Duodenal mucosa (tissue), 2 donors: ENCODE measurements around the gene CCDC6.

Experiments
- H3K27ac ChIP-seq: one replicate; pipeline ENCODE4 v1.7.0; 2013; ENCODE audit warnings: low read depth, low read length
- H3K27me3 ChIP-seq, 2 donors: one replicate each; pipeline ENCODE4 v1.7.0; 2013; ENCODE audit warnings: low read length in 2 of 2, control low read depth in 1 of 2; ENCODE audit not compliant: insufficient read depth in 2 of 2, control insufficient read depth in 1 of 2
- H3K36me3 ChIP-seq, 2 donors: one replicate each; pipeline ENCODE4 v1.7.0; 2013; ENCODE audit warnings: low read length in 2 of 2, control low read depth in 1 of 2; ENCODE audit not compliant: insufficient read depth in 2 of 2, control insufficient read depth in 1 of 2
- H3K4me1 ChIP-seq, 2 donors: one replicate each; pipeline ENCODE4 v1.7.0; 2013; ENCODE audit warnings: low read length in 2 of 2, control low read depth in 1 of 2; ENCODE audit not compliant: insufficient read depth in 2 of 2, control insufficient read depth in 1 of 2
- H3K4me3 ChIP-seq, 2 donors: one replicate each; pipeline ENCODE4 v1.7.0; 2013; ENCODE audit warnings: low read length in 2 of 2, low read depth in 1 of 2
- H3K9ac ChIP-seq, 2 donors: one replicate each; pipeline ENCODE4 v1.7.0; 2013; ENCODE audit warnings: low read length in 2 of 2, low read depth in 1 of 2
- H3K9me3 ChIP-seq, 2 donors: one replicate each; pipeline ENCODE4 v1.7.0; 2013; ENCODE audit warnings: low read length in 2 of 2, control low read depth in 1 of 2; ENCODE audit not compliant: control insufficient read depth in 1 of 2

Gene CCDC6

DNA sequence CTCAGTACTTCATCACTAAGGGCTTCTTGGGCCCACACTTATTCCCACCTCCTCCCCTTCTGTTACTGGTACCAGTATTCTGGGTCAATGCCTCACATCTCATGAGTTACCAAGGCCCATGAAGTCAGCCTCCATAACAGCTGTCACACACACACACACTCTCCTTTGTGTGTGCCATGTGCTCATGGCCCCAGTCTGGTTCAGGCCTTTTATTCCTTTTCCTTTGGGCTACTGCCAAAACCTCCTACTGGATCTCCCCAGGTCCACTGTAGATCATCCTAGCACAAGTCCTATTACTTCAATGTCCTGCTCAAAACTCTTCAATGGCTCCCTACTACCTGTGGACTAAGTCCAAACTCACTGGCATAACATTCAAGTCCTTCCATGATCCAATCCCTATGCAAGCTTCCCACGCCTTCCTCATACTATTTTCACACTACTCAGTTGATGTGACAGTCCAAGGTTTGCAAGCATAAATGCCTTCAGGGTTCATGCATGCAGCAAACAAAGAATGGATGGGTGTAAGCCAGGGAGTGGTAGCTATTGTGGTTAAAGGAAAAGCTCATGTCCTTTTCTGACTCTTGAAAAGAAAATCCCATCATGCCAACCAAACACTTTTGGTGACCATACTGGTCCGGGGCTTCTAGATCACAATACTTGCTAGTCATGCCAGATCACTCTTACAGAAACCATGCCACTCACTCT lies 68.1 kb downstream of the CCDC6 start:
- Histone ChIP-seq H3K9me3 (no peaks in the 10 kb centered on the region), H3K4me1 (no peaks in the 10 kb centered on the region), H3K36me3 (peaks cover 3 to 4% of the 10 kb centered on the region in 2 donors), H3K27ac (no peak overlapping the region), H3K27me3 (no peaks in the 10 kb centered on the region), H3K4me3 (no peak overlapping the region), H3K9ac (no peak overlapping the region)

- H3K9me3 ChIP-seq, result no peaks in the 10 kb centered on the region
- no peaks in the 10 kb centered on the region for H3K27me3 ChIP-seq
- peaks cover 4 to 14% of the 10 kb centered on the region in 2 donors for H3K4me1 ChIP-seq
- no peak overlapping the region for H3K9ac ChIP-seq
- H3K4me3 ChIP-seq, result no peak overlapping the region
- no peak overlapping the region for H3K27ac ChIP-seq
- peaks cover 5 to 16% of the 10 kb centered on the region in 2 donors for H3K36me3 ChIP-seq
These were observed 72.5 kb downstream of the CCDC6 start for GRCh38 chr10:59833810-59834209.

DNA sequence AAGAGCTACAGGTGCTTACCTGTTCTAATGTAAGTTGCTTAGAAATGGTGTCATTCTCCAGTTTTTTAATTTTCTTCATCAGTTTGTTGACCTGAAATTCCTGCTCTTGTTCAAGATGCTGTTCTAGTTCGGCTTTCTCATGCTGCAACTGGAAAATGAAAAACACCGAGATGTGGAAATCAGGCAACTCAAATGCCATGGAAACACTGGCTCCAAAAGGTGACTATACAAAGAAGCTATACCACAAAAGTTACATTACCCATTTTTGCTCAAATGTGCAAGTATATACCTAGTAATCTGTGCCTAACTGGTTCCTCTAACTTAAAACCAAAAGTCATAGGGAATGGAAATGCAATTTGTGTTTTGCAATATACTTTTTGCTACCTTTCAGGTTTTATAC lies 73.8 kb downstream of the CCDC6 start:
- no peak overlapping the region for H3K9ac ChIP-seq
- peaks cover 4 to 13% of the 10 kb centered on the region in 2 donors for H3K36me3 ChIP-seq
- no peaks in the 10 kb centered on the region for H3K9me3 ChIP-seq
- no peaks in the 10 kb centered on the region for H3K27me3 ChIP-seq
- peaks cover 4 to 14% of the 10 kb centered on the region in 2 donors for H3K4me1 ChIP-seq
- H3K27ac ChIP-seq, result no peak overlapping the region
- H3K4me3 ChIP-seq, result no peak overlapping the region

- Histone ChIP-seq H3K4me3 (no peak overlapping the region), H3K27me3 (no peaks in the 10 kb centered on the region), H3K36me3 (peaks cover 4 to 13% of the 10 kb centered on the region in 2 donors), H3K27ac (no peak overlapping the region), H3K4me1 (peaks cover 4 to 19% of the 10 kb centered on the region in 2 donors), H3K9me3 (no peaks in the 10 kb centered on the region), H3K9ac (no peak overlapping the region)
These were observed 74.5 kb downstream of the CCDC6 start for GRCh38 chr10:59831658-59832503.

GRCh38 chr10:59830601-59831259 lies 75.6 kb downstream of the CCDC6 start:
- H3K9me3 ChIP-seq, result no peaks in the 10 kb centered on the region
- no peak overlapping the region for H3K9ac ChIP-seq
- H3K36me3 ChIP-seq, result peaks cover 4 to 20% of the 10 kb centered on the region in 2 donors
- H3K4me1 ChIP-seq, result peaks cover 4 to 24% of the 10 kb centered on the region in 2 donors
- H3K27me3 ChIP-seq, result no peaks in the 10 kb centered on the region
- no peak overlapping the region for H3K27ac ChIP-seq
- no peak overlapping the region for H3K4me3 ChIP-seq

- Histone ChIP-seq H3K27me3 (no peaks in the 10 kb centered on the region), H3K4me1 (peaks cover 4 to 24% of the 10 kb centered on the region in 2 donors), H3K9ac (no peak overlapping the region), H3K9me3 (no peaks in the 10 kb centered on the region), H3K4me3 (no peak overlapping the region), H3K36me3 (peaks cover 6 to 20% of the 10 kb centered on the region in 2 donors), H3K27ac (no peak overlapping the region)
These were observed 76.8 kb downstream of the CCDC6 start for GRCh38 chr10:59829601-59830000.

DNA sequence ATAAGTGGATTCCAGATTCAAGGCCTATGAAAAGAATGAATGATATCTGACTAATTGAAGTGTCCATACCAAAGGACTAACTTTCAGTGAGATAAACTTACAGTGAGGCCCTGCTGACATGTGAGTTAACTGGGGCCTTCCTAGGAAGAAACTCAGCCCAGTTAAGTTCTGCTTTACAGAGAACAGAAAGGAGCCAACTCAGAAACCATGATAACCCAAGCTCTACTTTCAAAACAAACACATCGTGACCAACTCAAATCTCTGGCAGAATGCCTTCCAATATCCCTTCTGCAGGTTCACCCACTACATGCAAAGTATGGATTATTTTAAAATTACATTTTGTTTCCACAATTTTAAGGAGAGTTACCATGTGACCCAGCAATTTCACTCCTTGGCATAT lies 77.3 kb downstream of the CCDC6 start:
- H3K4me3 ChIP-seq, result no peak overlapping the region
- peaks cover 6 to 22% of the 10 kb centered on the region in 2 donors for H3K36me3 ChIP-seq
- H3K27ac ChIP-seq, result no peak overlapping the region
- no peak overlapping the region for H3K9ac ChIP-seq
- peaks cover 4 to 24% of the 10 kb centered on the region in 2 donors for H3K4me1 ChIP-seq
- H3K9me3 ChIP-seq, result no peaks in the 10 kb centered on the region
- no peaks in the 10 kb centered on the region for H3K27me3 ChIP-seq

- H3K9me3 ChIP-seq, result no peaks in the 10 kb centered on the region
- H3K9ac ChIP-seq, result no peak overlapping the region
- peaks cover 3 to 17% of the 10 kb centered on the region in 2 donors for H3K36me3 ChIP-seq
- H3K27me3 ChIP-seq, result no peaks in the 10 kb centered on the region
- H3K4me3 ChIP-seq, result no peak overlapping the region
- peaks cover 0 to 12% of the 10 kb centered on the region in 2 donors for H3K4me1 ChIP-seq
- no peak overlapping the region for H3K27ac ChIP-seq
These were observed 80.4 kb downstream of the CCDC6 start for GRCh38 chr10:59825932-59826331.

GRCh38 chr10:59823751-59824150 lies 82.6 kb downstream of the CCDC6 start:
- H3K4me1 ChIP-seq, result peaks cover 0 to 10% of the 10 kb centered on the region in 2 donors
- H3K36me3 ChIP-seq, result peaks cover 3 to 13% of the 10 kb centered on the region in 2 donors
- no peaks in the 10 kb centered on the region for H3K9me3 ChIP-seq
- no peak overlapping the region for H3K9ac ChIP-seq
- no peak overlapping the region for H3K27ac ChIP-seq
- no peak overlapping the region for H3K4me3 ChIP-seq
- H3K27me3 ChIP-seq, result no peaks in the 10 kb centered on the region

DNA sequence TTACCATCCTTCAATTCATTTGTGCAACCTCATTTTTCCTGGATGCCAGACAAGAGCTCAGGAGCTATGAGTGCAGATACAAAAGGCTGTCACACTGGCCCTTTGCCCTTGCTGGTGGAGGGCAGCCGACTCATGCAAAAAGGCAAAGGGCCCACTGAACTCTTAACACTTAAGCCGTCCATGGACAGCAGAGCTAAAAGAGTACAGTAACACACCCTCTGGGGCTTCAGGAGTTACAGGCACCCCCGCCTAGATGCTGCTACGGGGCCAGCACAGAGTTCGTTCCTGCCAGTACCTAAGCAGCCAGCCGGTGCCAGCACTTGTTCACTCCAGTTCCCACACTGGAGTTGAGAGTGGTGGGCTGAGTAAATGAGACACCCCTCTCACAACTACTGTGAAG lies 83.2 kb downstream of the CCDC6 start:
- H3K27me3 ChIP-seq, result no peaks in the 10 kb centered on the region
- no peaks in the 10 kb centered on the region for H3K9me3 ChIP-seq
- H3K27ac ChIP-seq, result no peak overlapping the region
- H3K9ac ChIP-seq, result no peak overlapping the region
- peaks cover 0 to 10% of the 10 kb centered on the region in 2 donors for H3K4me1 ChIP-seq
- peaks cover 4 to 18% of the 10 kb centered on the region in 2 donors for H3K36me3 ChIP-seq
- no peak overlapping the region for H3K4me3 ChIP-seq
